ENCODE measurements around the gene TIMP4. TPM values are rescaled to one million over a fixed set of nuclear protein-coding genes. Genes with fewer than 3 reads are reported as not detected.
A peak's percentile ranks its signal among the peaks of the same experiment; 100 is the strongest.

Gene TIMP4
- total RNA-seq, 1 experiment from 2014 or later, result 0.28 TPM

DNA sequence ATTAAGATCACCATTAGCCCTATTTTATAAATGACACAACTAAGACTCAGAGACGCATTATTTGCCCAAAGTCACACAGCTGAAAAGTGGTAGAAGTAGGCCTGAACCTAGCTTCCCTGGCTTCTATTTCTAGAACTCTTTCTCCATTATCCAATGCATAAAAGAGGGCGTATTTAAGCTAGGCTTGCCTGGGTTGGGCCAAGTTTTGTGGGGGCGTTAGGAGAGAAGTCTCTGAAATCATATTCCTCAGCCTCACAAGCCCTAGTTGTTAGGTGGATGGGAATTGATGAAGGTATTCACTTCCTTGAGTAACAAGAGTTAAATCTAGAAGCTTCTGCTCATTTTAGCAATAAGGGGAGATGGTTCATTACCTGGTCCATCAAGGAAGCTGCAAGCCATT, 22.3 kb downstream of the TIMP4 start:
- H3K27me3 Mint-ChIP-seq (ENCODE audit: unreplicated experiment), result peaks cover 36% of the 10 kb centered on the region
- CTCF ChIA-PET, result interaction anchor here (0.6 to 2.0 kb wide), 3 partner anchors 44 to 343 kb away, joined by 3 to 20 read pairs (median 4); no protein-coding TSS in a partner anchor
- H3K9me3 Mint-ChIP-seq (ENCODE audit: low read depth, unreplicated experiment), result no peaks in the 10 kb centered on the region
- TF ChIP-seq, protein P1, sequence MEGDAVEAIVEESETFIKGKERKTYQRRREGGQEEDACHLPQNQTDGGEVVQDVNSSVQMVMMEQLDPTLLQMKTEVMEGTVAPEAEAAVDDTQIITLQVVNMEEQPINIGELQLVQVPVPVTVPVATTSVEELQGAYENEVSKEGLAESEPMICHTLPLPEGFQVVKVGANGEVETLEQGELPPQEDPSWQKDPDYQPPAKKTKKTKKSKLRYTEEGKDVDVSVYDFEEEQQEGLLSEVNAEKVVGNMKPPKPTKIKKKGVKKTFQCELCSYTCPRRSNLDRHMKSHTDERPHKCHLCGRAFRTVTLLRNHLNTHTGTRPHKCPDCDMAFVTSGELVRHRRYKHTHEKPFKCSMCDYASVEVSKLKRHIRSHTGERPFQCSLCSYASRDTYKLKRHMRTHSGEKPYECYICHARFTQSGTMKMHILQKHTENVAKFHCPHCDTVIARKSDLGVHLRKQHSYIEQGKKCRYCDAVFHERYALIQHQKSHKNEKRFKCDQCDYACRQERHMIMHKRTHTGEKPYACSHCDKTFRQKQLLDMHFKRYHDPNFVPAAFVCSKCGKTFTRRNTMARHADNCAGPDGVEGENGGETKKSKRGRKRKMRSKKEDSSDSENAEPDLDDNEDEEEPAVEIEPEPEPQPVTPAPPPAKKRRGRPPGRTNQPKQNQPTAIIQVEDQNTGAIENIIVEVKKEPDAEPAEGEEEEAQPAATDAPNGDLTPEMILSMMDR (IDR thresholded peaks at IDR 0.05; ENCODE audit: unreplicated experiment), result no peak
- H3K27ac Mint-ChIP-seq (ENCODE audit: unreplicated experiment), result no peak overlapping the region
- peaks cover 13% of the 10 kb centered on the region for H3K4me1 Mint-ChIP-seq (ENCODE audit: low read depth, unreplicated experiment)
- H3K4me3 Mint-ChIP-seq (ENCODE audit: low read depth, unreplicated experiment), result no peak overlapping the region
- H3K36me3 Mint-ChIP-seq (ENCODE audit: insufficient read depth, unreplicated experiment), result no peaks in the 10 kb centered on the region
- no TSS peak for BruUV-seq (replicated peaks)
- intact Hi-C loops (cut with micrococcal nuclease; ENCODE audit: unreplicated experiment), result loop anchor here (5.0 kb wide), 4 partner anchors 151 to 756 kb away; partner anchors contain the start of genes MKRN2OS and PPARG
- DNase-seq, result no peak

DNA sequence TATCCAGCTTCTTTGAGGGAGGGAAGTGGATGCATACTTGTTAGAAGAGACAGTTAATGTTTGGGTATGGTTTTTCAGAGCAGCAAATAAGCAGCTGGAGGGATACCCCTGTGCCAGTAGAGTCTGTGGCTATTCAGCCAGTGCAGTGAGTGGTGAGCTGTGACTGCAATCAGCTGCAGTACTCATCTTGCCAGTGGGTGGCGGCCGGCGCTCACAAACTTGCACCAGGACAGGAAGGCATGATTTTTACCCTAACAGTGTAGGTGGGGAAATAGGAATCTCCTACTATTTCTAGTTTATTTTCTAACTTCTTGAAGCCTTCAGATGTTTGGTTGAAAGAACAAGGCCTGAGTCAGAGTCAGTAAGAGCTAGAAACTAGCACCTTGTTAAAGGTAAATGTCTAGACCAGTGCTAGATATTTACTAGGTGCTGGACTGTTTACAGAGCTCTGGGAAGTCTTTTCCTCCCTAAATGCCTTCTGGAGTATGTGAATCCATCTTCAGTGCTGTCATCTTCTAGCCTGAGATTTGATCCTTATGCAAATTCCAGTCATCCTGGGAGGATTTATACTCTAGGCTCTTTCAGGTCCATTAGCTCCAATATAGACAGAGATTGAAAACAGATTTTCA, 23.6 kb downstream of the TIMP4 start:
- TF ChIP-seq, protein P1 (IDR thresholded peaks at IDR 0.05; ENCODE audit: unreplicated experiment), result peak; percentile 54
- Mint-ChIP-seq H3K4me1 (ENCODE audit: low read depth, unreplicated experiment) (peaks cover 13% of the 10 kb centered on the region), H3K36me3 (ENCODE audit: insufficient read depth, unreplicated experiment) (no peaks in the 10 kb centered on the region), H3K27ac (ENCODE audit: unreplicated experiment) (no peak overlapping the region), H3K27me3 (ENCODE audit: unreplicated experiment) (peaks cover 48% of the 10 kb centered on the region), H3K9me3 (ENCODE audit: low read depth, unreplicated experiment) (no peaks in the 10 kb centered on the region), H3K4me3 (ENCODE audit: low read depth, unreplicated experiment) (no peak overlapping the region)
- intact Hi-C loops (cut with micrococcal nuclease; ENCODE audit: unreplicated experiment), result loop anchor here (1.0 to 5.0 kb wide), 6 partner anchors 41 to 757 kb away; partner anchors contain the start of genes MKRN2OS and PPARG
- peak; percentile 76 for DNase-seq
- CTCF ChIA-PET, result interaction anchor here (0.6 to 2.0 kb wide), 10 partner anchors 29 to 419 kb away, joined by 3 to 20 read pairs (median 4); partner anchors contain the start of gene TSEN2
- BruUV-seq (replicated peaks), result no TSS peak

DNA sequence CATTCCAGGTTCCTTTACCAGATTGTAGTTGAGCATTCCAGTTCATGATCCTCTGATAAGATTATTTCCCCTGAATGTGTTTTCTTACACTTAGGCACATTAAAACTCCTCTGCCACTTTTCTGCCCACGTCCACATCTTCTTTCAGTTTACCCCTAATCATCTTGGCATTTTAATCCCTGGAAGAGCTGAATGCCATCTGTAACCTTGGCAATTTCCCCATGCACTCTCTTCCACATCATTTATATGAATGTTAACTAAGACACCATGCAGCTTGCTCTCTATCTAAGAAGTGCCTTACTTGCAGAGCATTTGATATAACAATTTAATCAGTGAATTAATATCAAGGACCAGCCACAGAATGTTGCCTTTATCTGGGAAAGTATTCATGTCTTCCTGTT, 25.8 kb downstream of the TIMP4 start:
- CTCF ChIA-PET, result interaction anchor here (0.6 kb wide), 1 partner anchor 656 kb away, joined by 5 read pairs; no protein-coding TSS in a partner anchor
- H3K4me3 Mint-ChIP-seq (ENCODE audit: low read depth, unreplicated experiment), result no peak overlapping the region
- BruUV-seq (replicated peaks), result no TSS peak
- no peaks in the 10 kb centered on the region for H3K9me3 Mint-ChIP-seq (ENCODE audit: low read depth, unreplicated experiment)
- H3K27ac Mint-ChIP-seq (ENCODE audit: unreplicated experiment), result no peak overlapping the region
- no peaks in the 10 kb centered on the region for H3K36me3 Mint-ChIP-seq (ENCODE audit: insufficient read depth, unreplicated experiment)
- peaks cover 2% of the 10 kb centered on the region for H3K4me1 Mint-ChIP-seq (ENCODE audit: low read depth, unreplicated experiment)
- intact Hi-C loops (cut with micrococcal nuclease; ENCODE audit: unreplicated experiment), result no loop called here
- peaks cover 71% of the 10 kb centered on the region for H3K27me3 Mint-ChIP-seq (ENCODE audit: unreplicated experiment)
- TF ChIP-seq, protein P1 (IDR thresholded peaks at IDR 0.05; ENCODE audit: unreplicated experiment), result no peak
- no peak for DNase-seq

DNA sequence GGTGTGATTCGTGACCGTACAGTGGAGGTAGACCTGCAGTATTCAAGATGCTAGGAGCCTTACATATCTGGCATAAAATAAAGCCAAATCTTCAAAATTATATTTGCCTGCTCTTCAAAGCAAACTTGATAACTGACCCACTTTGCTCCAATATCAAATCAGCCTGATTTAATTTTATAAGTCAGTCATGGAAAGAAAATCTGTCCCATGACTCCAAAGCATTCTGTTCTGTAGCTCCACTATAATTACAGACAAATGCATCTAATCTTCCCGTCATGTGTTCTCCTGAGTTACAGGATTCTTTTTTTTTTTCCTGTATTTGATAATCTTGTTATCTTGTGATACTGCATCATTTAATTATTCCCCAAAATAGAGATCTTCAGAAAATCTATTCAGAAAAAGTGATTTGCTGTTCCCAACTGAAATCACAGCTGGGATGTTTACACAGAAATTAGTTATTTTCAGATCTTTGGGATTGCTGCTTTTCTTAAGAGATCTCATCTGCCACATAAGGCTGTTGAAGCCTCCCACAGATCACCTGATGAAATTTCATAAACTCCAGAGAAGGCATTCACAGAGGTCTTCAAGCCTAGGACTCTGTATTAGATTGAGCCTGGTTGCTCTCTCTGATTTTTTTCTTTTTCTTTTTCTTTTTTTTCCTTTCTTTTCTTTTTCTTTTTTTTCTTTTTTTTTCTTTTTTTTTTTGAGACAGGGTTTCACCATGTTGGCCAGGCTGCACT, 27.2 kb downstream of the TIMP4 start:
- CTCF ChIA-PET, result no interaction called here
- no peaks in the 10 kb centered on the region for H3K36me3 Mint-ChIP-seq (ENCODE audit: insufficient read depth, unreplicated experiment)
- intact Hi-C loops (cut with micrococcal nuclease; ENCODE audit: unreplicated experiment), result no loop called here

More for the DNA sequence above, 27.2 kb downstream of the TIMP4 start:
- no peak overlapping the region for H3K27ac Mint-ChIP-seq (ENCODE audit: unreplicated experiment)
- TF ChIP-seq, protein P1 (IDR thresholded peaks at IDR 0.05; ENCODE audit: unreplicated experiment), result no peak
- peaks cover 75% of the 10 kb centered on the region for H3K27me3 Mint-ChIP-seq (ENCODE audit: unreplicated experiment)
- H3K4me1 Mint-ChIP-seq (ENCODE audit: low read depth, unreplicated experiment), result no peaks in the 10 kb centered on the region
- DNase-seq, result no peak
- H3K4me3 Mint-ChIP-seq (ENCODE audit: low read depth, unreplicated experiment), result no peak overlapping the region
- no TSS peak for BruUV-seq (replicated peaks)
- H3K9me3 Mint-ChIP-seq (ENCODE audit: low read depth, unreplicated experiment), result no peaks in the 10 kb centered on the region

Data from Calu3 (cell line).